PC-3 (cell line): ENCODE data around the gene PCNX3. TPM values are rescaled to one million over a fixed set of nuclear protein-coding genes. Genes with fewer than 3 reads are reported as not detected.

Experiments
- ATAC-seq: fragments of 200-7000 bp; cut with Tn5 transposase; 2 replicates; pipeline ENCODE4 v1.9.1; 2020; ENCODE audit warnings: mild to moderate bottlenecking, moderate library complexity
- BruUV-seq: library from RNA; stranded (reverse); fragments of 400-500 nt; replicated peaks from 2 replicates; lab custom pipeline; 2021; lab: Mats Ljungman, UMichigan
- CTCF ChIA-PET: fragments of 300-600 bp; sonication (Branson Sonifier 250); formaldehyde crosslinking; loops from one replicate; lab custom pipeline; 2022; ENCODE audit warnings: antibody characterized with exemption; lab: Charles Lee
- POLR2A ChIA-PET: fragments of 300-600 bp; sonication (Branson Sonifier 250); formaldehyde crosslinking; loops from one replicate; lab custom pipeline; 2022; ENCODE audit warnings: antibody characterized with exemption; ENCODE audit not compliant: unreplicated experiment; lab: Charles Lee
- DNase-seq: peaks from one replicate; pipeline ENCODE4 v3.0.0-alpha.2; 2015
- H2AFZ ChIP-seq: fragments of 300-600 bp; sonication (generic); 2 replicates; pipeline ENCODE4 v1.6.0; 2016; ENCODE audit warnings: antibody characterized with exemption, low read length
- H3F3A ChIP-seq: fragments of 300-600 bp; sonication (generic); one replicate; pipeline ENCODE4 v1.6.0; 2017; ENCODE audit warnings: antibody characterized with exemption, low read length, control low read depth, mild to moderate bottlenecking; ENCODE audit not compliant: unreplicated experiment
- H3K27ac ChIP-seq: fragments of 300-600 bp; sonication (generic); 2 replicates; pipeline ENCODE4 v1.5.1; 2016; ENCODE audit warnings: mild to moderate bottlenecking, low read length
- H3K27me3 ChIP-seq: fragments of 300-600 bp; sonication (generic); 2 replicates; pipeline ENCODE4 v1.6.1; 2016; ENCODE audit warnings: low read length, mixed read lengths
- H3K36me3 ChIP-seq: fragments of 300-600 bp; sonication (generic); 2 replicates; pipeline ENCODE4 v1.6.1; 2016; ENCODE audit warnings: low read depth, mixed run types, low read length, mixed read lengths
- H3K4me1 ChIP-seq: fragments of 300-600 bp; sonication (generic); 2 replicates; pipeline ENCODE4 v1.5.1; 2016; ENCODE audit warnings: low read length; ENCODE audit not compliant: insufficient read depth
- H3K4me2 ChIP-seq: fragments of 300-600 bp; sonication (generic); 2 replicates; pipeline ENCODE4 v1.6.0; 2016; ENCODE audit warnings: low read length
- H3K4me3 ChIP-seq: fragments of 300-600 bp; sonication (generic); 2 replicates; pipeline ENCODE4 v1.5.1; 2016; ENCODE audit warnings: mild to moderate bottlenecking, low read length, mixed read lengths
- H3K79me2 ChIP-seq: fragments of 300-600 bp; sonication (generic); 2 replicates; pipeline ENCODE4 v1.6.1; 2017; ENCODE audit warnings: low read length, mixed read lengths
- H3K9ac ChIP-seq: fragments of 300-600 bp; sonication (generic); 2 replicates; pipeline ENCODE4 v1.6.0; 2016; ENCODE audit warnings: mild to moderate bottlenecking, low read length
- H3K9me2 ChIP-seq: fragments of 300-600 bp; sonication (generic); replicated peaks from 2 replicates; pipeline ENCODE4 v1.6.1; 2016; ENCODE audit warnings: mixed run types, low read length, mixed read lengths
- H3K9me3 ChIP-seq: fragments of 300-600 bp; sonication (generic); 2 replicates; pipeline ENCODE4 v1.6.1; 2016; ENCODE audit warnings: low read length, mixed read lengths
- H4K20me1 ChIP-seq: fragments of 300-600 bp; sonication (generic); 2 replicates; pipeline ENCODE4 v1.6.1; 2016; ENCODE audit warnings: low read length, mixed read lengths
- CTCF ChIP-seq: fragments of 300-600 bp; sonication (generic); conservative IDR thresholded peaks from 2 replicates; pipeline ENCODE4 v1.5.1; 2017; ENCODE audit warnings: antibody characterized with exemption, low read depth, mild to moderate bottlenecking, low read length
- EZH2 ChIP-seq: fragments of 300-600 bp; sonication (generic); IDR thresholded peaks from one replicate; pipeline ENCODE4 v1.6.1; 2017; ENCODE audit warnings: antibody characterized with exemption, mild to moderate bottlenecking, low read length; ENCODE audit not compliant: unreplicated experiment
- EZH2phosphoT487 ChIP-seq: fragments of 300-600 bp; sonication (generic); IDR thresholded peaks from 2 replicates; pipeline ENCODE4 v1.6.1; 2018; ENCODE audit warnings: mild to moderate bottlenecking, antibody characterized with exemption, low read length, borderline replicate concordance
- intact Hi-C: fragments of 100-400 bp; cut with micrococcal nuclease; formaldehyde crosslinking; loops from 2 replicates; pipeline ENCODE4 v1.9.0; 2023
- total RNA-seq: library from RNA; depleted of rRNA; stranded (reverse); fragments of >200 nt; gene quantifications from 2 replicates; pipeline ENCODE4 v1.2.3, GENCODE V29; 2014

The PCNX3 gene
- total RNA-seq, 1 experiment from 2014 or later: 53.6 TPM

- ChIA-PET POLR2A (interaction anchor here (0.6 kb wide), 2 partner anchors 38 to 539 kb away, joined by 3 to 4 read pairs; no protein-coding TSS in a partner anchor), CTCF (interaction anchor here (0.6 kb wide), 2 partner anchors 29 to 446 kb away, joined by 4 read pairs; no protein-coding TSS in a partner anchor)
- peak overlapping the region; percentile 91 for H3K4me2 ChIP-seq
- H3F3A ChIP-seq: peaks cover 4% of the 10 kb centered on the region
- H3K27ac ChIP-seq: peak overlapping the region; percentile 65
- peak overlapping the region; percentile 75 for H3K4me3 ChIP-seq
- peak overlapping the region; percentile 76 for H3K9ac ChIP-seq
- no peaks in the 10 kb centered on the region; the same call in 1 of the 2 replicates for H3K36me3 ChIP-seq
- DNase-seq (no peak), ATAC-seq (no peak)
- H2AFZ ChIP-seq: no peak overlapping the region; the same call in 1 of the 2 replicates
- no peaks in the 10 kb centered on the region for H3K9me2 ChIP-seq
- intact Hi-C loops: loop anchor here (2.0 kb wide), 1 partner anchor 38 kb away; the partner anchor contains the start of genes MAP3K11 and PCNX3
- H4K20me1 ChIP-seq: peaks cover 5% of the 10 kb centered on the region
- H3K79me2 ChIP-seq: peaks cover 35% of the 10 kb centered on the region
- H3K4me1 ChIP-seq: peaks cover 51% of the 10 kb centered on the region
- TF ChIP-seq CTCF: no peak
- no peak for TF ChIP-seq EZH2
- TF ChIP-seq EZH2phosphoT487: no peak
- no peaks in the 10 kb centered on the region for H3K9me3 ChIP-seq
- no TSS peak for BruUV-seq
- H3K27me3 ChIP-seq: no peaks in the 10 kb centered on the region
Measured at GRCh38 chr11:65576232-65576866, 39.2 kb upstream of the PCNX3 start.

DNA sequence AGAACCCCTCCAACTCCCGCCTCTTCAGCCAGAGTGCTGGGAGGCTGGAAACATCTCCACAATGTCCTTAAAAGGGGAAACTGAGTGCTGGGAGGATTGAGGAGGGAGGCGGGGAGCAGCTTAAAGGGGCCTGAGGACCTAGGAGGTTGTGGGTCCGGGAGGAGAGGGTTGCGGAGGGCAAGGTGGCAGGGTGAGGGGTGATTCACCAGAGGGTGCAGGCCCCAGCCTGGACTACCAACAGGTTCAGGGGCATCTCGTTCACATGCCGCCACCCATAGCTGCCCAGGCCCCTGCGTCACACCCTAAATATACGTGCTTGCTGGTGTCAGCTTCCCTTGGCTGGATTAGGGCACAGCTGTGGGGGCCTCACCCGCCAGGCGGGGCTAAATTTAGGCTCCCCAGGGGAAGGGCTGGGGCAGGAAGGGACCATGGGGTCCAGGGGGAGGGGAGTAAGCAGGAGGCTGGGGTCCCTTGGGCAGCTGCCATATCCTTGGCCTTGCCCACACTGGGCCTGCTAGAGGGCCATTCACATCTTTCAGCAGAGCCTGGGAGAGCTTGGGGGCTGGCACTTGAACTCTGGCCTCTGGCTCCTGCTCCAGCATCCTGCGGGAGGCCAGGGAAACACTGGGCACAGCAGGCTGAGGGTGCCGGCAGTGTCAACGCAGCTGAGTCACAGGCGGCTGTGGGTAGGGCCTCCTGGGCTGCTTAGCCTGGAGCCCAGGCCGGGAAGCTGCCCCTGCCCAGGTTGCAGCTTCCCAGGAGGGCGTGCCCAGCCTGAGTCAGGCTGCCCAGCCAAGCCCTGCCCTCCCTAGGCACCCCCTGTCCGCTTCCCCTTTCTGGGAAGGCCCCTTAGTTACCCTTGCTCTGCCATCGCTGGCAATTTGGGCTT is 38.5 kb upstream of the PCNX3 start:
- TF ChIP-seq EZH2phosphoT487 (no peak), CTCF (no peak), EZH2 (no peak)
- BruUV-seq: no TSS peak
- intact Hi-C loops: loop anchor here (2.0 kb wide), 1 partner anchor 38 kb away; the partner anchor contains the start of genes MAP3K11 and PCNX3
- Histone ChIP-seq H3K36me3 (peaks cover 3% of the 10 kb centered on the region; the same call in 1 of the 2 replicates), H3K4me3 (peak overlapping the region; percentile 75), H3F3A (peaks cover 4% of the 10 kb centered on the region), H3K27ac (peak overlapping the region; percentile 65), H3K79me2 (peaks cover 28% of the 10 kb centered on the region), H3K9me3 (no peaks in the 10 kb centered on the region), H3K4me2 (peak overlapping the region; percentile 91), H3K4me1 (peaks cover 44% of the 10 kb centered on the region), H3K9ac (peak overlapping the region; percentile 76), H3K9me2 (no peaks in the 10 kb centered on the region), H3K27me3 (no peaks in the 10 kb centered on the region), H2AFZ (no peak overlapping the region), H4K20me1 (peaks cover 5% of the 10 kb centered on the region)
- DNase-seq (peak; percentile 94), ATAC-seq (peak; percentile 72)
- ChIA-PET CTCF (interaction anchor here (0.7 to 1.1 kb wide), 3 partner anchors 11 to 19 kb away, joined by 4 to 7 read pairs (median 4); partner anchors contain the start of gene KCNK7), POLR2A (interaction anchor here (0.6 kb wide), 5 partner anchors 36 to 539 kb away, joined by 3 to 4 read pairs (median 3); no protein-coding TSS in a partner anchor)
